SK-N-SH (cell line): Measurements from ENCODE around the gene ULBP2.

Experiments used
- GATA2 ChIP-seq: sonication (generic); formaldehyde crosslinking; IDR thresholded peaks from 2 replicates; pipeline ENCODE4 v1.5.0; 2020; ENCODE audit warnings: mild to moderate bottlenecking, missing genetic modification reagents
- MXI1 ChIP-seq: IDR thresholded peaks from 2 replicates; pipeline ENCODE4 v1.6.1; 2012; ENCODE audit warnings: mild to moderate bottlenecking, low read depth, low read length, improper control_type of control experiment
- POLR2AphosphoS5 ChIP-seq: IDR thresholded peaks from 2 replicates; pipeline ENCODE4 v1.6.1; 2012; ENCODE audit warnings: low read depth, low read length
- RAD21 ChIP-seq: IDR thresholded peaks from 2 replicates; pipeline ENCODE4 v1.6.1; 2012; ENCODE audit warnings: mild to moderate bottlenecking, low read length
- RCOR1 ChIP-seq: fragments of 150-350 bp; IDR thresholded peaks from 2 replicates; pipeline ENCODE4 v1.6.1; 2017; ENCODE audit warnings: antibody characterized with exemption, low read length
- SIN3A ChIP-seq: IDR thresholded peaks from 2 replicates; pipeline ENCODE4 v1.6.1; 2012; ENCODE audit warnings: low read depth, mild to moderate bottlenecking, low read length, moderate library complexity, borderline replicate concordance
- SMC3 ChIP-seq: IDR thresholded peaks from 2 replicates; pipeline ENCODE4 v1.6.1; 2012; ENCODE audit warnings: low read depth, low read length, improper control_type of control experiment
- TAF1 ChIP-seq: IDR thresholded peaks from 2 replicates; pipeline ENCODE4 v1.6.1; 2012; ENCODE audit warnings: low read depth, mild to moderate bottlenecking, low read length, moderate library complexity, borderline replicate concordance
- TCF12 ChIP-seq: IDR thresholded peaks from 2 replicates; pipeline ENCODE4 v1.4.0; 2012
- TF ChIP-seq, protein P1 (sequence below): fragments of 200-600 bp; sonication (generic); IDR thresholded peaks from 2 replicates; pipeline ENCODE4 v1.6.1; 2017; ENCODE audit warnings: antibody characterized with exemption, mild to moderate bottlenecking, moderate library complexity
- TF ChIP-seq, protein P2 (sequence below): IDR thresholded peaks from 2 replicates; pipeline ENCODE4 v1.4.0; 2012; ENCODE audit warnings: low read depth, borderline replicate concordance

DNA sequence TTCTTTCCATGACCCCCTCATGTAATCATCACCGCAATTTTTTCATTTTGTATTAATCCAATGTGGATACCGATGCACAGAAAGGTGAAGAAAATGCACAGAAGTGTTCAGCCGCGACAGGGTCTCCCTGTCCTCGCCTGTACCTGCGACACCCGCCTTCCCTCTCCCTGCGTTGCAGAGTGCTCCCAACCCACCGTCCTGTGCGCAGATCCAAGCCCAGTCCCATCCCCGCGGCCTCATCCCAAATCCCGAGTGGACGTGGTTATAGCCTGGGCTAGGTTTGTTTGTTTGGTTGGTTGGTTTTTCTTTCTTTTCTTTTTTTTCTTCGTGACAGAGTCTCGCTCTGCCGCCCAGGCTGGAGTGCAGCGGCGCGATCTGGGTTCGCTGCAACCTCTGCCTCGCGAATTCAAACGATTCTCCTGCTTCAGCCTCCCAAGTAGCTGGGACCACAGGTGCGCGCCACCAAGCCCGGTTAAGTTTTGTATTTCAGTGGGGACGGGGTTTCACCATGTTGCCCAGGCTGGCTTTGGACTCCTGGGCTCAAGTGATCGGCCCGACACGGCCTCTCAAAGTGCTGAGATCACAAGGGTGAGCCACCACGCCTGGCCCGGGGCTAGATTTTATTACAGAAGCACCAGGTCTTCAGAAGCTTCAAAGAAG lies 18.4 kb upstream of the ULBP2 start:
- TF ChIP-seq RAD21, result no peak
- TF ChIP-seq, protein P1, sequence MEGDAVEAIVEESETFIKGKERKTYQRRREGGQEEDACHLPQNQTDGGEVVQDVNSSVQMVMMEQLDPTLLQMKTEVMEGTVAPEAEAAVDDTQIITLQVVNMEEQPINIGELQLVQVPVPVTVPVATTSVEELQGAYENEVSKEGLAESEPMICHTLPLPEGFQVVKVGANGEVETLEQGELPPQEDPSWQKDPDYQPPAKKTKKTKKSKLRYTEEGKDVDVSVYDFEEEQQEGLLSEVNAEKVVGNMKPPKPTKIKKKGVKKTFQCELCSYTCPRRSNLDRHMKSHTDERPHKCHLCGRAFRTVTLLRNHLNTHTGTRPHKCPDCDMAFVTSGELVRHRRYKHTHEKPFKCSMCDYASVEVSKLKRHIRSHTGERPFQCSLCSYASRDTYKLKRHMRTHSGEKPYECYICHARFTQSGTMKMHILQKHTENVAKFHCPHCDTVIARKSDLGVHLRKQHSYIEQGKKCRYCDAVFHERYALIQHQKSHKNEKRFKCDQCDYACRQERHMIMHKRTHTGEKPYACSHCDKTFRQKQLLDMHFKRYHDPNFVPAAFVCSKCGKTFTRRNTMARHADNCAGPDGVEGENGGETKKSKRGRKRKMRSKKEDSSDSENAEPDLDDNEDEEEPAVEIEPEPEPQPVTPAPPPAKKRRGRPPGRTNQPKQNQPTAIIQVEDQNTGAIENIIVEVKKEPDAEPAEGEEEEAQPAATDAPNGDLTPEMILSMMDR, result no peak
- TF ChIP-seq, protein P2, sequence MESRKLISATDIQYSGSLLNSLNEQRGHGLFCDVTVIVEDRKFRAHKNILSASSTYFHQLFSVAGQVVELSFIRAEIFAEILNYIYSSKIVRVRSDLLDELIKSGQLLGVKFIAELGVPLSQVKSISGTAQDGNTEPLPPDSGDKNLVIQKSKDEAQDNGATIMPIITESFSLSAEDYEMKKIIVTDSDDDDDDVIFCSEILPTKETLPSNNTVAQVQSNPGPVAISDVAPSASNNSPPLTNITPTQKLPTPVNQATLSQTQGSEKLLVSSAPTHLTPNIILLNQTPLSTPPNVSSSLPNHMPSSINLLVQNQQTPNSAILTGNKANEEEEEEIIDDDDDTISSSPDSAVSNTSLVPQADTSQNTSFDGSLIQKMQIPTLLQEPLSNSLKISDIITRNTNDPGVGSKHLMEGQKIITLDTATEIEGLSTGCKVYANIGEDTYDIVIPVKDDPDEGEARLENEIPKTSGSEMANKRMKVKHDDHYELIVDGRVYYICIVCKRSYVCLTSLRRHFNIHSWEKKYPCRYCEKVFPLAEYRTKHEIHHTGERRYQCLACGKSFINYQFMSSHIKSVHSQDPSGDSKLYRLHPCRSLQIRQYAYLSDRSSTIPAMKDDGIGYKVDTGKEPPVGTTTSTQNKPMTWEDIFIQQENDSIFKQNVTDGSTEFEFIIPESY, result no peak
- TF ChIP-seq SIN3A, result no peak
- no peak for TF ChIP-seq TAF1
- no peak for TF ChIP-seq GATA2 (CRISPR knock-in tag)
- no peak for TF ChIP-seq SMC3
- no peak for TF ChIP-seq TCF12
- no peak for TF ChIP-seq POLR2AphosphoS5
- no peak for TF ChIP-seq RCOR1
- TF ChIP-seq MXI1, result no peak
